Fibroblast of skin of left biceps (primary cell): Measurements from ENCODE around the gene ARHGEF18.
"Not testable (repeated sequence)": the region's sequence is repeated elsewhere in the genome, so short reads cannot be mapped to it uniquely, and the experiment has no call there.

Experiments
- DNase-seq, 2 experiments: peaks; one replicate each; pipeline ENCODE4 v3.0.0-alpha.2; 2013; ENCODE audit warnings: low read depth in 2 of 2

Gene ARHGEF18

GRCh38 chr19:7348587-7349230, at the start of gene ARHGEF18:
Gene ARHGEF18, plus strand, starts transcription at chr19:7348937. Its CDS starts 13,954 bp downstream, at chr19:7362891.
- no peak for DNase-seq

GRCh38 chr19:7301525-7301924, 47.2 kb upstream of the ARHGEF18 start:
- no peak for DNase-seq

DNA sequence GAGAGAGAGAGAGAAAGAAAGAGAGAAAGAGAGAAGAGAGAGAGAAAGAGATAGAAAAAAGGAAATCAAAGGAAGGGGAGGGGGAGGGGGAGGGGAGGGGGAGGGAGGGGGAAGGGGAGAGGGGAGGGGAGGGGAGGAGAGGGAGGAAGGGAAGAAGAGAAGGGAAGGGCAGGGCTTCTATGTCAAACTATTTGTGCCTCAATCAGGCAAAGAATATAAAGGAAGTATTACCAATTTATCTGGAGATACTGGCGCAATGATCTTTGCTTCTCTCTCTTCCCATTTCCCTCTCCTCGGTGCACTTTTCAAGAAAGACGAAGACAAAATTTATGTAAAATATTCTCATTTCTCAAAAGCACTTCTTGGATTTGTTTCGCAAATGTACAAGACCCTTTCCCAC, 45.3 kb upstream of the ARHGEF18 start:
- no peak for DNase-seq

DNA sequence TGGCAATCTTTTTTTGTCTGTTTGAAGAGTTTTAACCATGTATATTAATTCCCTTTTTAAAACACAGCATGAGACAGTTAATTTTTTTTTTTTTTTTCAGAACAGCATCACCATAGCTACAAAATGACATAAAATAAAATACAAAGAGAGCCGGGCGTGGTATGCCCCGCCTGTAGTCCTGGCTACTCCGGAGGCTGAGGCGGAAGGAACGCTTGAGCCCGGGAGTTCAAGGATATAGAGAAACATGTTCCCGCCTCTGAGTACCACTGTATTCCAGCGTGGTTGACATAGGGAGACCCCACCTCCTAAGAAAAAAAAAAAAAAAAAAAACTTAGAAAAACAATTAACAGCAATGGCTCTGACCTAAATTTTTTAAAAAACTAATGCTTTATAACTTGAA, 44.5 kb upstream of the ARHGEF18 start:
- DNase-seq: no peak

GRCh38 chr19:7307590-7308218, 41.0 kb upstream of the ARHGEF18 start:
- no peak for DNase-seq

- not testable (repeated sequence) for DNase-seq
Observed at GRCh38 chr19:7308327-7308726, 40.4 kb upstream of the ARHGEF18 start.

DNA sequence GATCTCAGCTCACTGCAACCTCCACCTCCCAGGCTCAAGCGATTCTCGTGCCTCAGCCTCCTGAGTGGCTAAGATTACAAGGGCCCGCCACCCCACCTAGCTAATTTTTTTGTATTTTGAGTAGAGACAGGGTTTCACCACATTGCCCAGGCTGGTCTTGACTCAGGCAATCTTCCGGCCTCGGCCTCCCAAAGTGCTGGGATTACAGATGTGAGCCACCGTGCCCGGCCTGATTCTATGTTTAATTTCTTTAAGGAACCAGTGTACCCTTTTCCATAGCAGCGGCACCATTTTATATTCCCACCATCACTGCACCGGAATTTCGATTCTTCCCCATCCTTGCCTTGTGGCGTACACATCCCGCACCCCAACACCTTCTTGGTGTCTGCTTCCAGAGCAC, 36.8 kb upstream of the ARHGEF18 start:
- no peak for DNase-seq

DNA sequence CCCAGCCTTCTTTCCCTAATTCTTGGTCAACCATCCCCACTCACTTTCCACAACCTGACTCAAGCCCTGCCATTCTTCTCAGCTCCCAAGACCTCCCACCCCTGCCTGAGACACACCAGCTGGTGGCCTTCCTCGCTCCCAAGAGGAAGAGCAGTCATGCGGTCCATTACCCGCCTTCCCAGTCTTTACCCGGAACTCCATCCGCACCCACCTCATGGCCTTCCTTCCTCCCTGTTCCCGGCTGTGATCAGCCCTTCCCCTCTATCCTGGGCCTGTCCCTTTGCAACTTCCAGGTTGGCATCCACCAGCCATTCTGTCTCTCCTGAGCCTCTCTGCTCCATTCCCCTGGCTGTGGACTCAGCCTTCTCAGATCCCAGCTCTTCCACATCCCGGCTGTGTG, 35.9 kb upstream of the ARHGEF18 start:
- no peak for DNase-seq

- no peak for DNase-seq
Observed at GRCh38 chr19:7318176-7318575, 30.6 kb upstream of the ARHGEF18 start.

DNA sequence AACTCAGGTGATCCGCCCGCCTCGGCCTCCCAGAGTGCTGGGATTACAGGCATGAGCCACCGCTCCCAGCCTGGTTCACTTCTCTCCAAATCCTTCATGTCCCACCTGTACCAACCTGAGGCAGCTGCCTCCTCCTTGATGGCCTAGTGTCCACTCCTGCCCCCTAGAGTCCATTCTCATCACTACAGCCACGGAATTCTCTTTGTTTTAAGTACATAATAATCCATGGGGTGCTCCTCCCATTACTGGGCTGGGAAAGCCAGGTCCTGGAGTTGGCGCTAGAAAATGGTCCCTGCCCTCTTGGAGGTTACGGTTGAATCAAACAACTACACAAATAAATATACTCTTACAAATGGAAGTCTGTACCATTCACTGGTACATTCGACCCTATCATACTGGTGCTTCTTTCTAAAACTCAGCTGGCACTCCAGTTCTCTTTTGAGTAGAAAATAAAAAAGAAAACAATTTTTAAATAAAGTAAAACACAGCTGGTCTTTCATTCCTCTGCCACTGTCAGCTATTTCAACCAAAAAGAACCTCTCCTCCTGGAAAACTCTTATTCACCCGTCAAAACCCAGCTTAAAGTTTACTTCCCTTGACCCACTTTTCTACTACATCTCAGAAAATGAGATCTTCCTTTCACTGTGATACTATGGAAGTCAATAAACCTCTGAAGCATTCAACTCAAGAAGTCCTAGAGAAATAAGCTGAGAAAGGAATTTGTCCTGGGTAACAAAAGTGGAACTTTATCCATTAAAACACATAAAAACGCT, 22.4 kb upstream of the ARHGEF18 start:
- DNase-seq: no peak

DNA sequence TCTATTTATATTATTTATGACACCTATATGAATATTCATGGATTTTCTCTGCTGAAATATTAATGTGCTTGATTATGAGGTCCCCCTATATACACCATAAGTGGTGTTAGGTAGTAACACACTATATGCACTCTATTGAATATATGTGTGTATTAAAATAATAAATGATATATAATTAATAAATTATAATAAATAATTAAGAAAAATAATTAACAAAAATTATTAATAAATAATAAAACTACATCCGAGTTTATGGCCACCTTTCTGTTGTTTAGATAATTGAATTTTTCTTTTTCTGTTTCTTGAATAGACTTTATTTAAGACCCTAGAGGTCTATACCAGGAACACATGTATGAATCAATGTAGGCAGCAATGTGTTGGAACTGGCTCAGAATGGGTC, 20.9 kb upstream of the ARHGEF18 start:
- no peak for DNase-seq

DNA sequence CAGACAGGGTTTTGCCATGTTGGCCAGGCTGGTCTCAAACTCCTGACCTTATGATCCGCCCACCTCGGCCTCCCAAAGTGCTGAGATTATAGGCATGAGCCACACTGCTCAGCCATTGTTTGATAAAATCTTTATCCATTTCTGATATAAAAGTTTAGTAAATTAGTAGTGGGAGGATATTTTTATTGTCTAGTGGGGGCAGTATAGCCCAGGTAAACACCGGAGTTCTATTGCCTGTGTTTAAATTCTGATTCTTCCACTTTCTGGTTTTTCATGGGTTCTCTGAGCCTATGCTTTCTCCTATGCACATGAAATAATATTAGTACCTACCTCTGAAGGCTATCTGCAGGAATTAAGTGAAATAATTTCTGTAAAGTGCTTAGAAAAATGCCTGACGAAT, 20.1 kb upstream of the ARHGEF18 start:
- DNase-seq: no peak

- DNase-seq: no peak
Observed at GRCh38 chr19:7331446-7331845, 17.3 kb upstream of the ARHGEF18 start.

- DNase-seq: no peak
Observed at GRCh38 chr19:7333198-7334118, 15.3 kb upstream of the ARHGEF18 start.

DNA sequence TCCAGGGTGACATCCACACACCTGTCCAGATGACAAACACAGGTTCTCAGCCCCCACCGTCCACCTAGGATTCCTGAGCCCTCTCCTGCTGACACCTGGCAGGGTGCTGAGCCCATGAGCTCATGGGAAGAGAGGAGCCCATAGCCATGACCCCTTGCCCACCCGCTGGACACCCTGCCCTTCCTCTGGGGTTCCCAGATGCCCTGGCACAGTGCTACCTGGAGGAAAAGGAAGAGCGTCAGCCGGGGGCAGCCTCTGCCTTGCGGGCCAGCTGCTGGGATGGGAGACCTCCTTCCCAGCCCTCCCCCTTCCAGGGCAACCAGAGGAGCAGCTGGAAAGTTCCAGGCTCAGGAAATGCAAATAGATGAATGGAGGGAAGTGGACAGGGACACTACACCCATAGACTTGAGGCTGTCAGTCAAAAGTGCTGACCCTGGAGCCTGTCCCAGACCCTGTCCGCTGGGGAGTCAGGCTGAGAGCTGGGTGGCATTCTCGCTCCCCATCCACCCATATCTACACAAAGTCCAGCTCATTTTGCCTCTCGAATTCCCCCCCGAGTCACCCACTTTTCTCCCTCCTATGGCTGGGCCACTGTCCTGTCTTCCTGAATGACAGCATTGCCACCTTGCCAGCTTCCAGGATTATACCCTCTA, 12.3 kb upstream of the ARHGEF18 start:
- no peak for DNase-seq

DNA sequence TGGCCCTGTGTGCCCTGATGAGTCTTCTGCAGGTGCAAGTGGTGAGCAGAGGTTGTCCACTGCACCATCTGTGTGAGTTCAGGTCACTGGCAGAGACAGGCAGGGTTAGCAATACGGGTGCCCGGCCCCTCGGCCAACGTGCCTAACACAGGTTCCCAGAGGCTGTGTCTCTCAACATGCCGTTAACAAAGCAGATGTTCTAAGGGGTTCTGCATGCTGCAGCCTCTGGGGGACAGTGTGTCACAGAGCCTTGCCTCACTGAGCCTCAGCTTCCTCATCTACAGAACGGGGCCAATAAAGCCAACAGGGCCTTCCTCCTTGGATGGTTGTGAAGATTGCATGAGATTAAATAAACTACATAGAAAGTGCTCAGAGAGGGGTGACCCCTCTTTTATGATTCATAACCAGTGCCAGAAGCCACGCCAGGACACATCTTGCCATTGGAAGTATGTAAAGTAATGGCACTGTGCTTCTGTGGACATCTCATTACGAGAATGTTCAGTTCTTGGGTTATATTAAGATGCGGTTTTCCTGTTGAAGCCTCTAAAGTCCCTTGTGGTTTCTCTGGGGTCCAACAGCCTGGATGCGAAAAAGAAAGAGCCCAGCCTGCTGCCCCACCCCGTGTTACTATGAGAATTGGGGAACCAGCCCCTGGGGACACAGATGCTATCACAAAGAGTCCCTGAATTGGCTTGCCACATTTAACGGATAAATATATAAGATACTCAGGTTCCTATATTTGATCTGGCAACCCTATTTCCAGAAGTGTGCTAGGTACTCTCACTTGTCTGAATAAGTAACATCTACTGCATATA, 11.2 kb upstream of the ARHGEF18 start:
- DNase-seq: no peak

DNA sequence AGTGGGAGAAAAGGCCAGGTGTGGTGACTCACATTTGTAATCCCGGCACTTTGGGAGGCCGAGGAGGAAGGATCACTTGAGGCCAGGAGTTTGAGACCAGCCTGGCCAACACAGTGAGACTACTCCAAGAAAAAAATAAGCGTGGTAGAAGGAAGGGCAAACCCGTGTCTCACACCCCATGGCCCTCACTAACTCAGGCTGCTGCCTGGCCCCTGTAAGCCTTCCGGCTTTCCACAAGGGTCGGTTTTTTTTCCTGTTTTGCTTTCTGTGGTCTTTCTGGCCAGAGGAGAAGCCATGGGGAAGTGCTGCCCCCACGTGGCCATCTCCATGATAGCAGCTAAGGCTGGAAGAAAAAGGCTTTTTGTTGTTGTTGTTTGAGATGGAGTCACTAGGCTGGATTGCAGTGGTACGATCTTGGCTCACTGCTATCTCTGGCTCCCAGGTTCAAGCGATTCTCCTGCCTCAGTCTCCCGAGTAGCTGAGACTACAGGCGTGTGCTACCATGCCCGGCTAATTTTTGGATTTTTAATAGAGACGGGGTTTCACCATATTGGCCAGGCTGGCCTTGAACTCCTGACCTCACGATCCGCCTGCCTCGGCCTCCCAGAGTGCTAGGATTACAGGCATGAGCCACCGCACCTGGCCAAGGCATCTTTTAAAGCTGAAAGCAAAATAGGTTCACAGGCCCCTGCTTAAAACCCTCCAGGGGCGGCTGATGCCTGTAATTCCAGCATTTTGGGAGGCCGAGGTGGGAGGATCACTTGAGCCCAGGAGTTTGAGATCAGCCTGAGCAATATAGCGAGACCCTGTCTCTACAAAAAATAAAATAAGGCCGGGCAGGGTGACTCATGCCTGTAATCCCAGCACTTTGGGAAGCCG, 7.5 kb upstream of the ARHGEF18 start:
- peak; percentile 29 to 35 for DNase-seq

DNA sequence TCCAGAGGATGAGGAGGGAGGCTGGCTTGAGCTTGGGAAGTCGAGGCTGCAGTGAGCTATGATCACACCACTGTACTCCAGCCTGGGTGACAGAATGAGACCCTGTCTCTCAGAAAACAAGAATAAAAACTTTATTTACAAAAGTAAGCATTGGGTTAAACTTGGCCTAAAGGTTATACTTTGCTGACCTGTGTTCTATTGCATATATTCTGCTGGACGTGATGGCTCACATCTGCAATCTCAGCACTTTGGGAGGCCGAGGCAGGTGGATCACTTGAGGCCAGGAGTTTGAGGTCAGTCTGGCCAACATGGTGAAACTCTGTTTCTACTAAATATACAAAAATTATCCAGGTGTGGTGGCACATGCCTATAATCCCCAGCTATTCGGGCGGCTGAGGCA, 6.6 kb upstream of the ARHGEF18 start:
- DNase-seq: no peak

- DNase-seq: no peak
Observed at GRCh38 chr19:7346488-7346971, 2.2 kb upstream of the ARHGEF18 start.
